ENCODE measurements around the gene PCGF3.
A peak's percentile ranks its signal among the peaks of the same experiment; 100 is the strongest.
"Not testable (repeated sequence)": the region's sequence is repeated elsewhere in the genome, so short reads cannot be mapped to it uniquely, and the experiment has no call there.

The PCGF3 gene

DNA sequence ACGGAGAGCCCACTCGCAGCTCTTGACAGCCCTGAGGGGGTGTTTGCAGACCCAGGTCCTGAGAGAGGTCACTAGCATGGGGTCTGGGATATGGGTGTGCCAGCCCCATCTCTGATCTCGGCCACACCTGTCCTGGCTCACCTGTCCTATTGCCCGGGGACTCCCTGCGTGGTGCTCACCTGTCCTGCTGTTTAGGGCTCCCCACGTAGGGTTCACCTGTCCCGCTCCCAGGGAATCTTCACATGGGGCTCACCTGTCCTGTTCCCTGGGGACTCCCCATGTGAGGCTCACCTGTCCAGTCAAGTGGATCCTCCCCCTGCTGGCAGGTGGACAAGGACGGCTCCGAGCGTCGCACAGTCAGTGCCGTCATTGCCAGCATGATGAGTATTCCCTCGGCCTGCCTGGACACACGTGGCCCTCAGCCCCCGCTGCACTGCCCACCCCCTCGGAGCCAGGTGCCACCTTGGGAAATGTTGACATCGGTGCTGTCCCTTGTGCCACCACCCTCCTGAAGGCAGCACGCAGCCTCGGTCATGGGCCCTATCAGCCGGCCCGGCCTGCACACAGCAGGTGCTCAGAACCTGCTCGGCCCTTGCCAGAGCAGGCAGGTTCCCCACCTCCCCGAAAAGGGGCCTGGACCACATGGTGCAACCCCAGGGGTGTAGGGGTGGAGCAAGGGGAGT is 23.0 kb upstream of the PCGF3 start:
- DNase-seq (ENCODE audit: low read depth, low spot score), result no peak

GRCh38 chr4:683247-683897 is 22.3 kb upstream of the PCGF3 start:
- no peak for DNase-seq (ENCODE audit: low read depth, low spot score)

GRCh38 chr4:683982-684622 is 21.5 kb upstream of the PCGF3 start:
- peak; percentile 81 for DNase-seq (ENCODE audit: low read depth, low spot score)

DNA sequence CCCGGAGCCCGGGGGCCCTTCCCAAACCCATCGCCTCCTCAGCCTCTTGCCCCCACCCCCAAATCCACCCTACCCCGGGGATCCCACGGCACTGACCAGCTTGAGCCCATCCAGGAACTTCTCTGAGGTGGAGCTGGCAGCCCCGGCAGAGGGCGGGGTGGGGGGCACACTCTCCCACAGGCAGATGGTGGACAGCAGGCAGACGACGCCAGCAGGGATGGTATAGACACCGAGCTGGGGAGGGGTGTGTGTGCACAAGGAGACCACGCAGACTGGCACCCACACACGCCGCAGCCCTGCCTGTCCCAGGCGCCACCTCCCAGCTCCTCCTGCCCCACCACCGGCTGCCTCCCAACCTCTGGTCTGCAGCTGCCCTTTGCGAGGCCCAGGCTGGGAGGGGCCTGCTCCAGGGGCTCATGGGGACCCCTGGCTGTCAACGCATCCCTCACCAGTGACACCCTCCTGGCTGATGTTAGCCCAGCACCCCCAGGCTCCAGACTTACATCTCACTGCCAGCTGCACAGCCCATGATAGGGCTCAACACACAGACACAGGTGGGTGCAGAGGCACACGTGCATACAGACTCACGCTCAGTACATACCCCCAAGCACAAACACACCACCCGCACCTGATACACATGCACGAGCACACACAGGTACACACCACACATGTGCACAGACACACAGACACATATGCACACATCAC is 20.9 kb upstream of the PCGF3 start:
- no peak for DNase-seq (ENCODE audit: low read depth, low spot score)

DNA sequence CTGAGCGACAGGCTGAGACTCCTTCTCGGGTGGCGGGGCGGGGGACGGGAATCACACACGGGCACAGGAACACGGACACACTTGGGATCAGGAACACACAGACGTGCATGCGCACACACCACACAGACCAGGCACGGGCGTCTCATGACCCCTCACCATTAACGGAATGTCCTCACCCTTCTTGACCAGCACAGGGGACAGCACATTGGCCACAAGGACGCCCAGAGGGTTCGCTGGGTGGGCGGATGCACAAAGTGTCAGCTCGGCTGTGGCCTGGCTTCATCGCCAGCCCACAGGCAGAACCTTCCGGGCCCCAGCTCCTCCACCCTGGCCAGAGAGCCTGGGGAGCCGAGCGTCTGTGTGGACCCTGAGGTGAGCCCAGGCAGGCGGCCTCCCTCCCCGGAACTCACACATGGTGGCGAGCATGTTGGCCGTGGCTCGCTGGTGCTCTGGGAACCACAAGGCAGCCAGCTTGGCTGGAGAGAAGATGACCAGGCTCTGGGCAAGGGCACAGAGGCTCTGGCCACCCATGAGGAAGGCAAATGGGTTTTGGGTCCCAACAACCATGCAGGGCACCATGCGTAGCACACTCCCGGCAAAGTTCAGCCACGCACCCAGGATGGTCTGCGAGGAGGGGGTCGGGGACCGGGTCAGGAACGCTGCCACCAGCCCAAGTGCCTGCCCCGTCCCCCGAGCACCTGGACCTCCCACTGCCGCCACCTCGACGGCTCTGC is 19.8 kb upstream of the PCGF3 start:
- DNase-seq (ENCODE audit: low read depth, low spot score), result no peak

DNA sequence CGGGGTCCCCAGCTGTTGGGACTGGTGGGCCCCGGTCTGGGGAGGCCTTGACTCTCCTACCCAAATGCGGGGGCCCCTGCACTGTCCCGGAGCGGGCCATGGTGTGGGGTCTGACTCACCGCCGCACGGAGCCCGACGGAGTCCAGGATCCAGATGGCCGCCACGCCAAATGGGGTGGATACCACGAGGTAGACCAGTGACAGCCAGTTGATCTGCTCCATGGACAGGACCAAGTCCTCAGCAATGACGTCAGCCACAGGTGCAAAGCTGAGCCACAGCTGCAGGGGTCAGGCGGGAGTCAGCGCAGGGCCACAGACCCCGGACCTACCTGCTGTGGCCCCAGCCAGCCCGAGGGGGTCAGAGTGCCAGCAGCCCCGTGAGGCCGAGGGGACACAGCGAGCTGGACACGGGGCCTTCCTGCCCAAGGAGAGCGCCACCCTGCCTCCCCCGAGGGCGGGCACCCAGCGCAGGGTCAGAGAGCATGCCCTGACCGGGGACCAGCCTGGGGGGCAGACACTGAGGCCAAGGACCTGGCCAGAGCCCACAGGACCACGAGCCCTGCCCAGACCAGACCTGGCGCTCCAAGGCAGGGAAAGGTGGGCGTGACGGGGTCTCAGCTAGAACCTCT is 19.1 kb upstream of the PCGF3 start:
- DNase-seq (ENCODE audit: low read depth, low spot score), result no peak

- DNase-seq (ENCODE audit: low read depth, low spot score), result peak; percentile 77
Measured at GRCh38 chr4:687048-687970, 18.3 kb upstream of the PCGF3 start.

- DNase-seq (ENCODE audit: low read depth, low spot score), result no peak
Measured at GRCh38 chr4:687971-688853, 17.4 kb upstream of the PCGF3 start.

DNA sequence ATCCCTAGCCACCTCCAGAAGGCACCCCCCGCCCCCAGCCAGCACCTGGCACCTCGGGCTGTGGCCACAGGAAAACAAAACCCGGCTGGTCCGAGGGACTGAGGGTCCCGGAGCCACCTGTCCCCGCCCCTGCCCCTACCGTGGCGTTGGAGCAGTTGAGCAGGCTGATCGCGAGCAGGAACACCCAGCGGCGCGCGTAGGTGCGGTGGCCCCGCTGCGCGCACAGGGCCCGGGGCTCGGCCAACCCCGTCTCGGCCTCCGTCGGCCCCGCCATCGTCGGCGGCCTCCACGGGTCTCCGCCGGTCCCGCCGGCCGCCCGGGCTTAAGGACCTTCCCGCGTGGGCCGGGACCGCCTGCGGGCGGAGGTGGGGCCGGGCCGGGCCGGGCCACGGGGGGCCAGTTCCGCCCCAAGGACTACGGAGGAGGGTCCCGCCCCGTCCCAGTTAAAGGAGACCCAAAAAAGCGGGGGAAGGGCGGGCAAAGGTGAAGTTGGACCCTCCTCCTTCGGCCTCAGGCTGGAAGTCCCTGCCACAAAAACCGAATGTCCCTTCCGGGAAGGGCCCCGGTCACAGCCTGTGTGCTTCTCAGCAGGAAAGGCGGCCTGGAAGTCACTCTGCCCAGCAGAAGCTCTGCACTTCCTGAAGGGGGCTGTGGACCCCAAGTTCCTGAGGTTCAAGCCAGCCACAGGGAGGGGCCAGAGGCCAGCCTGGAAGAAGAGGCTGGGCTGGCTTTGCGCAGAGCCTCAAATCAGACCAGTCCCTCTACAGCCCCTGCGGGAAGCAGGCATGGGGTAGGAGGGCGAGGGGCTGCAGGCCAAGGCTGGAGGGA is 16.6 kb upstream of the PCGF3 start, which contains the start of gene SLC49A3:
Gene SLC49A3, minus strand, starts transcription at position 298 of the 828 bp plus-strand sequence. Its CDS starts 24 bp downstream, at position 274.
- no peak for DNase-seq (ENCODE audit: low read depth, low spot score)

- DNase-seq (ENCODE audit: low read depth, low spot score), result no peak
Measured at GRCh38 chr4:689723-690122, 15.9 kb upstream of the PCGF3 start.

GRCh38 chr4:692771-693554 is 12.7 kb upstream of the PCGF3 start:
- DNase-seq (ENCODE audit: low read depth, low spot score), result no peak

DNA sequence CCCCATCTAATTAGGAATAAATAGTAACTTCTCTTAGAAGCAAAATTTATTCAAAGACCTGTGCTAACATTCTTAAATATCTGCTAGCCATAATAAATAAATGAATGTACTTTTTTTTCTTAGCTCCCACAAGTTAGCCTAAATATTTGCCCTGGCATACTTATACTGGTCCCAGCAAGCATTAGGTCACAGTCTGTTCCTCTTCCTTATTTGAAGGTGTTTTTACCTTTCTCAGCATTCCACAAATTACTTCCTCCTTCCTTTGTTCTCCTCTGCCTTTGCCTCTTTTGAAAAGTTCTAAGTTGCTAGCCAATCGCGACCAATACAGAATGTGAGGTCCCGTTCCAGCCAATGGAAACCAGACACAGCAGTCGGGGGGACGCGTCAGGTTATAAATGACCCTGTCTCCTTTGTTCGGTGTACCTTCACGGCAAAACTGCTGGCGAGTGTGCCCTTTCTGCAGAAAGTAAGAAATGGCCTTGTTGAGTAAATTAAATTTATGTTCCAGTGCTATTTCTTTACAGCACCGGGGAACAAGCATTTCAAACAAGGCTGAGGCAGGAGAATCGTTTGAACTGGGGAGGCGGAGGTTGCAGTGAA is 11.2 kb upstream of the PCGF3 start:
- not testable (repeated sequence) for DNase-seq (ENCODE audit: low read depth, low spot score)

DNA sequence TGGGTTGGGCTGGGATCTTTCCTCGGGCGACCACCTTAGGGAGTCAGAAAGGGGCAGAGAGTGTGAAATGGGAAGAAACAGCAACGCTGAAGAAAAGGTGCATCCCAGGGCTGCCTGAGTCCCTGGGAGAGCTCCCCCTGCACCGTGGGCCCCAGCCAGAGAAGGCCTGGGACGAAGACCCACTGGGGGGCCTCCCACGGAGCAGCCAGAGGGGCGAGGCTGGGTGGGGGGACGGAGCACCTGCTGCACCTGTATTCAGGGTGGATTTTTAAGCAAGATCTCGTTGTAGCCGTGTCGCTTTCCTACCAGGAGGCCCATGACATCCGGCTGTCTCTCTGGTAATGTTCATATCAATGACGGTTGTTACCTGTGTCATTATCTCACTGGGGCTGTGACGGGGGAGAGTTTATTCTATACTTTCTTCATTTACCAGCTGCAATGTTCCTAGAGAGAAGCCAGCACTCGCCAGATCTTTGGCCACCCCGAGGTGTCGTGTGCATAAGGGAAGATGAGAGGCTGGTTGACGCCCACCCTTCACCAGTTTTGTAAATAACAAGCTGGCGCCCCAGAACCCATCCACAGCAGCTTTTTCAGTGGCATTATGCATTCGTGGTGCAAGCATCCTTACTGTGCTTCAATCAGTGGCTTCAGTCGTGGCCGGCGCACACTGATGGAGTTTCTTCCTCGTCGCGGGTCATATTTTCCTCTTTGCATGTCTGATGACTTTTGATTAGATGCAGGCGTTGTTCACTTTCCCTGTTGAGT is 5.6 kb upstream of the PCGF3 start:
- no peak for DNase-seq (ENCODE audit: low read depth, low spot score)

- DNase-seq (ENCODE audit: low read depth, low spot score), result no peak
Measured at GRCh38 chr4:700587-701264, 4.9 kb upstream of the PCGF3 start.

DNA sequence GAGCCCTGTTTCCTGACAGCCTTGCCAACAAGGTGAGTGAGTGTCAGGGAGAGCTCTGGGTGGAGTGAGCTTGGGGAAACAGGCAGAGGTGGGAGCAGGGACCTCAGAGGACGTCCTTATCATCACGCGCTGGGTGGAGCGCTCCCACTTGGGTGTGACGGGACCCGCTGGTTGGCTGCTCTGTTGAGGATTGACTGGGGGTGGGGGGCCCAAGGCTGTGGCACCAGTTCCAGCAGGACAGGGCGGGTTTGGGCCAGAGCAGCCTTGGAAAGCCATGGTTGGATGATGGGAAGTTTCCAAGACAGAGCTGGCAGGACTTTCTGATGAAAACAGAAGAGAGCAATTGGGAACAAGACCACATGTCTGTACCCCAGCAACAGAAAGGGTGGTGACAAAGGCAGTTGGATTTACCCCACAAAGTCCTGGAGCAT is 3.0 kb upstream of the PCGF3 start:
- DNase-seq (ENCODE audit: low read depth, low spot score), result no peak
